SK-N-SH (cell line): ENCODE data around the gene MRPL43. TPM values are rescaled to one million over a fixed set of nuclear protein-coding genes. Genes with fewer than 3 reads are reported as not detected.

Source experiments
- CTCF ChIA-PET: fragments of 300-600, 350-600 bp; formaldehyde crosslinking; extraction: SDS; loops from one replicate; lab custom pipeline; 2021; lab: Yijun Ruan, JAX
- POLR2A ChIA-PET: fragments of 350-600 bp; sonication (Branson Sonifier 250); formaldehyde crosslinking; extraction: SDS; loops from one replicate; lab custom pipeline; 2020; ENCODE audit warnings: antibody characterized with exemption, inconsistent platforms; lab: Yijun Ruan, JAX
- DNase-seq: peaks from one replicate; pipeline ENCODE4 v3.0.0; 2012
- H2AFZ ChIP-seq: fragments of 200-600 bp; sonication (generic); 2 replicates; pipeline ENCODE4 v1.8.1; 2016; ENCODE audit warnings: antibody characterized with exemption, mild to moderate bottlenecking, low read depth
- H3F3A ChIP-seq: fragments of 200-600 bp; sonication (generic); replicated peaks from 2 replicates; pipeline ENCODE3; 2016; ENCODE audit warnings: antibody characterized with exemption, mild to moderate bottlenecking; ENCODE audit not compliant: insufficient read depth
- H3K27ac ChIP-seq, 2 experiments: fragments of 200-500 bp in 1 of 2; fragments of 200-600 bp in 1 of 2; sonication (Bioruptor generic) in 1 of 2; sonication (generic), shearing (Covaris generic) in 1 of 2; 2 replicates each; pipeline versions ENCODE4 v1.5.1 to v1.6.1; 2014 to 2016; ENCODE audit warnings: low read depth in 2 of 2, inconsistent platforms in 1 of 2, low read length in 1 of 2, mild to moderate bottlenecking in 1 of 2, mixed read lengths in 1 of 2
- H3K27me3 ChIP-seq: fragments of 200-600 bp; sonication (generic), shearing (Covaris generic); 2 replicates; pipeline ENCODE4 v1.6.1; 2016; ENCODE audit warnings: mixed run types; ENCODE audit not compliant: insufficient read depth
- H3K36me3 ChIP-seq, 2 experiments: fragments of 200-500 bp in 1 of 2; fragments of 200-600 bp in 1 of 2; sonication (Bioruptor generic) in 1 of 2; sonication (generic) in 1 of 2; replicated peaks in 1 of 2; 2 replicates each; pipeline versions ENCODE3 to v1.5.1; 2014 to 2016; ENCODE audit warnings: low read length in 1 of 2, mild to moderate bottlenecking in 1 of 2; ENCODE audit not compliant: insufficient read depth in 2 of 2, control insufficient read depth in 1 of 2
- H3K4me1 ChIP-seq, 2 experiments: fragments of 200-500 bp in 1 of 2; fragments of 200-600 bp in 1 of 2; sonication (Bioruptor generic) in 1 of 2; sonication (generic), shearing (Covaris generic) in 1 of 2; 2 replicates each; pipeline versions ENCODE4 v1.5.1 to v1.6.1; 2014 to 2016; ENCODE audit warnings: low read depth in 1 of 2, low read length in 1 of 2, mixed run types in 1 of 2; ENCODE audit not compliant: insufficient read depth in 2 of 2, control insufficient read depth in 1 of 2
- H3K4me2 ChIP-seq: fragments of 200-600 bp; sonication (generic), shearing (Covaris generic); 2 replicates; pipeline ENCODE4 v1.6.1; 2017; ENCODE audit warnings: mixed run types
- H3K4me3 ChIP-seq, 2 experiments: fragments of 200-500 bp in 1 of 2; fragments of 200-600 bp in 1 of 2; sonication (Bioruptor generic) in 1 of 2; sonication (generic), shearing (Covaris generic) in 1 of 2; 2 replicates each; pipeline versions ENCODE4 v1.5.1 to v1.8.1; 2014 to 2016; ENCODE audit warnings: low read depth in 2 of 2, inconsistent platforms in 1 of 2, low read length in 1 of 2, mild to moderate bottlenecking in 1 of 2, mixed read lengths in 1 of 2, moderate library complexity in 1 of 2
- H3K79me2 ChIP-seq: fragments of 200-600 bp; sonication (generic); 2 replicates; pipeline ENCODE4 v1.8.1; 2017; ENCODE audit warnings: mild to moderate bottlenecking; ENCODE audit not compliant: insufficient read depth
- H3K9ac ChIP-seq: fragments of 200-600 bp; sonication (generic); 2 replicates; pipeline ENCODE4 v1.6.1; 2017; ENCODE audit warnings: mixed run types
- H3K9me2 ChIP-seq: fragments of 200-600 bp; sonication (generic); 2 replicates; pipeline ENCODE4 v1.6.1; 2017; ENCODE audit warnings: mixed run types
- H3K9me3 ChIP-seq: fragments of 200-600 bp; sonication (generic); 2 replicates; pipeline ENCODE4 v1.6.1; 2017; ENCODE audit warnings: mixed run types, mild to moderate bottlenecking, moderate library complexity
- H4K20me1 ChIP-seq: fragments of 200-600 bp; sonication (generic); 2 replicates; pipeline ENCODE4 v1.6.1; 2017; ENCODE audit warnings: mild to moderate bottlenecking, mixed run types; ENCODE audit not compliant: insufficient read depth
- CHD2 ChIP-seq: fragments of 150-350 bp; IDR thresholded peaks from 2 replicates; pipeline ENCODE4 v1.6.1; 2018; ENCODE audit warnings: low read length; ENCODE audit not compliant: partially characterized antibody
- ELF1 ChIP-seq: IDR thresholded peaks from 2 replicates; pipeline ENCODE4 v1.4.0; 2012
- EP300 ChIP-seq, 2 experiments: IDR thresholded peaks; 2 replicates each; pipeline versions ENCODE4 v1.4.0 to v1.6.1; 2012; ENCODE audit warnings: borderline replicate concordance in 1 of 2, low read depth in 1 of 2, low read length in 1 of 2
- FOXM1 ChIP-seq: IDR thresholded peaks from 2 replicates; pipeline ENCODE4 v1.4.0; 2012; ENCODE audit warnings: low read depth, mild to moderate bottlenecking
- GABPA ChIP-seq: IDR thresholded peaks from 2 replicates; pipeline ENCODE4 v1.4.0; 2012; ENCODE audit warnings: low read depth, mild to moderate bottlenecking
- GATA2 ChIP-seq: sonication (generic); formaldehyde crosslinking; IDR thresholded peaks from 2 replicates; pipeline ENCODE4 v1.5.0; 2020; ENCODE audit warnings: mild to moderate bottlenecking, missing genetic modification reagents
- JUND ChIP-seq: IDR thresholded peaks from 2 replicates; pipeline ENCODE4 v1.4.0; 2012
- NRF1 ChIP-seq: IDR thresholded peaks from 2 replicates; pipeline ENCODE4 v1.6.1; 2012; ENCODE audit warnings: low read depth, mild to moderate bottlenecking, low read length
- POLR2AphosphoS5 ChIP-seq: IDR thresholded peaks from 2 replicates; pipeline ENCODE4 v1.6.1; 2012; ENCODE audit warnings: low read depth, low read length
- RAD21 ChIP-seq: IDR thresholded peaks from 2 replicates; pipeline ENCODE4 v1.6.1; 2012; ENCODE audit warnings: mild to moderate bottlenecking, low read length
- RCOR1 ChIP-seq: fragments of 150-350 bp; IDR thresholded peaks from 2 replicates; pipeline ENCODE4 v1.6.1; 2017; ENCODE audit warnings: antibody characterized with exemption, low read length
- RFX5 ChIP-seq: IDR thresholded peaks from 2 replicates; pipeline ENCODE4 v1.6.1; 2012; ENCODE audit warnings: mild to moderate bottlenecking, improper control_type of control experiment, low read length
- RXRA ChIP-seq: IDR thresholded peaks from 2 replicates; pipeline ENCODE4 v1.4.0; 2012; ENCODE audit warnings: low read depth, mild to moderate bottlenecking, borderline replicate concordance
- SMC3 ChIP-seq: IDR thresholded peaks from 2 replicates; pipeline ENCODE4 v1.6.1; 2012; ENCODE audit warnings: low read depth, low read length, improper control_type of control experiment
- USF2 ChIP-seq: fragments of 150-350 bp; IDR thresholded peaks from 2 replicates; pipeline ENCODE4 v1.6.1; 2017; ENCODE audit warnings: antibody characterized with exemption, low read length, low read depth, borderline replicate concordance
- YY1 ChIP-seq: IDR thresholded peaks from 2 replicates; pipeline ENCODE4 v1.4.0; 2012; ENCODE audit warnings: low read depth, mild to moderate bottlenecking
- WGBS: methylation state at CpG from one replicate; pipeline ENCODE4 v1.1.6; 2017; ENCODE audit warnings: low lambda C conversion rate; 5-methylcytosine and 5-hydroxymethylcytosine counted together
- polyA plus RNA-seq, 3 experiments: library from polyadenylated mRNA; depleted of rRNA; stranded (reverse); fragments of >200 nt; gene quantifications; 2 replicates each; pipeline ENCODE4 v1.2.3, GENCODE V29; 2012
- TF ChIP-seq, protein P1 (sequence below): IDR thresholded peaks from 2 replicates; pipeline ENCODE4 v1.6.1; 2012; ENCODE audit warnings: mild to moderate bottlenecking, low read depth, low read length, moderate library complexity
- TF ChIP-seq, protein P2 (sequence below): fragments of 200-600 bp; sonication (generic); IDR thresholded peaks from 2 replicates; pipeline ENCODE4 v1.6.1; 2017; ENCODE audit warnings: antibody characterized with exemption, mild to moderate bottlenecking, moderate library complexity
- TF ChIP-seq, protein P3 (sequence below): IDR thresholded peaks from 2 replicates; pipeline ENCODE4 v1.4.0; 2012; ENCODE audit warnings: low read depth, borderline replicate concordance

The MRPL43 gene
- polyA plus RNA-seq, 1 of the 3 experiments (the other 2 are of a cell fraction) = 208 TPM

GRCh38 chr10:100983868-100984671 lies 3.2 kb downstream of the MRPL43 start:
- Histone ChIP-seq H3F3A (no peaks in the 10 kb centered on the region), H3K36me3 (peaks cover 13 to 40% of the 10 kb centered on the region in 2 experiments), H3K9ac (no peak overlapping the region), H3K27me3 (no peaks in the 10 kb centered on the region), H2AFZ (no peak overlapping the region), H3K4me3 (no peak overlapping the region), H4K20me1 (no peaks in the 10 kb centered on the region), H3K27ac (no peak overlapping the region), H3K9me2 (no peaks in the 10 kb centered on the region), H3K9me3 (no peaks in the 10 kb centered on the region), H3K4me2 (no peak overlapping the region), H3K4me1 (peaks cover 19 to 29% of the 10 kb centered on the region in 2 experiments)
- POLR2A ChIA-PET = no interaction called here
- 85% methylated on average over 3 of the region's 13 CpGs for WGBS
- no peak for DNase-seq
- TF ChIP-seq GABPA = no peak
- TF ChIP-seq ELF1 = no peak
- no peak for TF ChIP-seq GATA2 (CRISPR knock-in tag)
- no peak for TF ChIP-seq RAD21
- no peak for TF ChIP-seq RXRA
- TF ChIP-seq EP300 (IDR thresholded peaks at IDR 0.05; ENCODE audit: borderline replicate concordance in 1 of 2, low read depth in 1 of 2, low read length in 1 of 2) = no peak
- TF ChIP-seq, protein P1, sequence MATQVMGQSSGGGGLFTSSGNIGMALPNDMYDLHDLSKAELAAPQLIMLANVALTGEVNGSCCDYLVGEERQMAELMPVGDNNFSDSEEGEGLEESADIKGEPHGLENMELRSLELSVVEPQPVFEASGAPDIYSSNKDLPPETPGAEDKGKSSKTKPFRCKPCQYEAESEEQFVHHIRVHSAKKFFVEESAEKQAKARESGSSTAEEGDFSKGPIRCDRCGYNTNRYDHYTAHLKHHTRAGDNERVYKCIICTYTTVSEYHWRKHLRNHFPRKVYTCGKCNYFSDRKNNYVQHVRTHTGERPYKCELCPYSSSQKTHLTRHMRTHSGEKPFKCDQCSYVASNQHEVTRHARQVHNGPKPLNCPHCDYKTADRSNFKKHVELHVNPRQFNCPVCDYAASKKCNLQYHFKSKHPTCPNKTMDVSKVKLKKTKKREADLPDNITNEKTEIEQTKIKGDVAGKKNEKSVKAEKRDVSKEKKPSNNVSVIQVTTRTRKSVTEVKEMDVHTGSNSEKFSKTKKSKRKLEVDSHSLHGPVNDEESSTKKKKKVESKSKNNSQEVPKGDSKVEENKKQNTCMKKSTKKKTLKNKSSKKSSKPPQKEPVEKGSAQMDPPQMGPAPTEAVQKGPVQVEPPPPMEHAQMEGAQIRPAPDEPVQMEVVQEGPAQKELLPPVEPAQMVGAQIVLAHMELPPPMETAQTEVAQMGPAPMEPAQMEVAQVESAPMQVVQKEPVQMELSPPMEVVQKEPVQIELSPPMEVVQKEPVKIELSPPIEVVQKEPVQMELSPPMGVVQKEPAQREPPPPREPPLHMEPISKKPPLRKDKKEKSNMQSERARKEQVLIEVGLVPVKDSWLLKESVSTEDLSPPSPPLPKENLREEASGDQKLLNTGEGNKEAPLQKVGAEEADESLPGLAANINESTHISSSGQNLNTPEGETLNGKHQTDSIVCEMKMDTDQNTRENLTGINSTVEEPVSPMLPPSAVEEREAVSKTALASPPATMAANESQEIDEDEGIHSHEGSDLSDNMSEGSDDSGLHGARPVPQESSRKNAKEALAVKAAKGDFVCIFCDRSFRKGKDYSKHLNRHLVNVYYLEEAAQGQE = no peak
- no peak for TF ChIP-seq YY1
- TF ChIP-seq, protein P2, sequence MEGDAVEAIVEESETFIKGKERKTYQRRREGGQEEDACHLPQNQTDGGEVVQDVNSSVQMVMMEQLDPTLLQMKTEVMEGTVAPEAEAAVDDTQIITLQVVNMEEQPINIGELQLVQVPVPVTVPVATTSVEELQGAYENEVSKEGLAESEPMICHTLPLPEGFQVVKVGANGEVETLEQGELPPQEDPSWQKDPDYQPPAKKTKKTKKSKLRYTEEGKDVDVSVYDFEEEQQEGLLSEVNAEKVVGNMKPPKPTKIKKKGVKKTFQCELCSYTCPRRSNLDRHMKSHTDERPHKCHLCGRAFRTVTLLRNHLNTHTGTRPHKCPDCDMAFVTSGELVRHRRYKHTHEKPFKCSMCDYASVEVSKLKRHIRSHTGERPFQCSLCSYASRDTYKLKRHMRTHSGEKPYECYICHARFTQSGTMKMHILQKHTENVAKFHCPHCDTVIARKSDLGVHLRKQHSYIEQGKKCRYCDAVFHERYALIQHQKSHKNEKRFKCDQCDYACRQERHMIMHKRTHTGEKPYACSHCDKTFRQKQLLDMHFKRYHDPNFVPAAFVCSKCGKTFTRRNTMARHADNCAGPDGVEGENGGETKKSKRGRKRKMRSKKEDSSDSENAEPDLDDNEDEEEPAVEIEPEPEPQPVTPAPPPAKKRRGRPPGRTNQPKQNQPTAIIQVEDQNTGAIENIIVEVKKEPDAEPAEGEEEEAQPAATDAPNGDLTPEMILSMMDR = no peak
- no peak for TF ChIP-seq JUND
- no peak for TF ChIP-seq SMC3
- no peak for TF ChIP-seq RCOR1
- no peak for TF ChIP-seq RFX5
- TF ChIP-seq POLR2AphosphoS5 = no peak
- TF ChIP-seq CHD2 = no peak
- no peak for TF ChIP-seq NRF1
- TF ChIP-seq, protein P3, sequence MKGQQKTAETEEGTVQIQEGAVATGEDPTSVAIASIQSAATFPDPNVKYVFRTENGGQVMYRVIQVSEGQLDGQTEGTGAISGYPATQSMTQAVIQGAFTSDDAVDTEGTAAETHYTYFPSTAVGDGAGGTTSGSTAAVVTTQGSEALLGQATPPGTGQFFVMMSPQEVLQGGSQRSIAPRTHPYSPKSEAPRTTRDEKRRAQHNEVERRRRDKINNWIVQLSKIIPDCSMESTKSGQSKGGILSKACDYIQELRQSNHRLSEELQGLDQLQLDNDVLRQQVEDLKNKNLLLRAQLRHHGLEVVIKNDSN = no peak
- TF ChIP-seq USF2 = no peak
- no peak for TF ChIP-seq FOXM1
- TF ChIP-seq, all 33 proteins: peak for 0
- H3K79me2 ChIP-seq = peaks cover 38% of the 10 kb centered on the region
- CTCF ChIA-PET = interaction anchor here (0.7 to 8.5 kb wide), 3 partner anchors 10 to 35 kb away, joined by 3 to 81 read pairs (median 4); partner anchors contain the start of gene LZTS2
